Stimulated activated CD4-positive, alpha-beta T cell treated with anti-CD3 and anti-CD28 coated beads, Interleukin-12 subunit alpha, Interleukin-12 subunit beta, amount 100 ng/mL, for 48 hours (primary cell): ENCODE data around the gene TEDC2.
A peak's percentile ranks its signal among the peaks of the same experiment; 100 is the strongest.
"Not testable (repeated sequence)": the region's sequence is repeated elsewhere in the genome, so short reads cannot be mapped to it uniquely, and the experiment has no call there.

ENCODE experiments used
- DNase-seq, 3 donors: peaks; one replicate each; pipeline ENCODE4 v3.0.0-alpha.2; 2020; ENCODE audit warnings: low read depth in 2 of 3, low spot score in 1 of 3

Gene TEDC2

DNA sequence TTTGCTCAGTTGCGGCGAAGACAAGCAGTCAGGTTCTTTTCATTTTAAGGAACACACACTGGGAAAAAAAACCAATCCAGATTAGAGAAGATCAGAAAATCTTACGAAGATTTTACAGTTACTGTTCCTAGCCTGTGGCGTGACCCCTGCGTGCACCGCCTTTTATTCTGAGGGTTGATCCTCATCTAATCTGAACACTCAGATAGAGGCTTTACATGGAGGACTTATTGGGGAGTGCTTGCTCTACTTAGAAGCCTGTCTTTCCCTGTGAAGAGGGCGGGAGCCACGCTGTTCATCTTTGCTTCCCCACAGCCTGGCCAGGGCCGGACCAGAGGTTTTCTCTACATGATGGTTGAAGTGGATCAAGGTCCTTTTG, 16.4 kb downstream of the TEDC2 start:
- no peak for DNase-seq

DNA sequence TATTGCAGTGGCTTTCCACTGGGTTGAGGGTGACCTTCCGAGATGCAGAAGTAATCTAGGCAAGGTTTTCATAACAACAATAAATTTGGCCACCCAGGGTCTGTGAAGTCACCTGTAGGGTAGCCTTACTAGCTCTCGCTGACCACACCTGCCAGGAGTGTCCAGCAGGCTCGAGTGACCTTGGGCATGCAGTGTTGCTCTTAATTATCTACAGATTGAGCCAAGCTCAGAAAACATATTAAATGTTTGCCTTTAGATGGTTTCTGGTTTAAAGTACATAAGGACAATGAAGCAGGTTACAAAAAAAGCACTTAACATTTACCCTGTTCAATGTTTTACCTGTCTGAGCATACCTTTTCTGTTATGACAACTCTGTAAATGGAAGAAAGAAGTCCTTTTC, 16.8 kb downstream of the TEDC2 start:
- DNase-seq, result no peak

DNA sequence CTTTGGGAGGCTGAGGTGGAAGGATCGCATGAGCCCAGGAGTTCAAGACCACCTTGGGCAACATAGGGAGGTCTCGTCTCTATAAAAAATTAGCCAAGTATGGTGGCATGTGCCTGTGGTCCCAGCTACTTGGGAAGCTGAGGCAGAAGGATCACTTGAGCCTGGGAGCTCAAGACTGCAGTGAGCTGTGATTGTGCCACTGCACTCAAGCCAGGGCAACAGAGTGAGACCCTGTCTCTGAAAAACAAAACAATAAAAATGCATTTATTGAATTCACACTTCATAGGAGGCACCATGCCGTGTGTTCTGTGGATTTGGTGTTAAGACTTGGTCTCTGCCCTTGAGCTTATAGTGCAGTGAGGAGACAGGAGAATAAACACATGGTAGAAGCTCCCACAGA, 17.4 kb downstream of the TEDC2 start:
- DNase-seq, result no peak

DNA sequence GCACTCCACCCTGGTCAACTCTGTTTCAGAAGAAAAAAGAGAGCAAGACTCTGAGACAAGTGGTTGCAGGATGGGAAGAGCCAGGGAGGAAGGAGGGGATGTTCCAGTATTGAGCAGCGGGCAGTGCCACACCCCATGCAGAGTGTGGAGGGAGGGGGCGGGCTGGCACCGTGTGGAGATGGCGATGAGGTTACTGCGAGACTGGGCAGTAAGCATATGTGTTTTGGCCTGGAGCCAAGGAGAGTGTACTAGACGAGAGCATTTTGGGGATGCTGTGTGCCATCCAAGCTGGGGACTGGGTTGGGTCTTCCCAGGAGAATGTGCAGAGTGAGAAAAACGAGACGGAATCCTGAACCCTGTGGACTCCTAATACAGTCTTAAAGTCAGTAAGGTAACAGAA, 18.4 kb downstream of the TEDC2 start:
- DNase-seq, result no peak

DNA sequence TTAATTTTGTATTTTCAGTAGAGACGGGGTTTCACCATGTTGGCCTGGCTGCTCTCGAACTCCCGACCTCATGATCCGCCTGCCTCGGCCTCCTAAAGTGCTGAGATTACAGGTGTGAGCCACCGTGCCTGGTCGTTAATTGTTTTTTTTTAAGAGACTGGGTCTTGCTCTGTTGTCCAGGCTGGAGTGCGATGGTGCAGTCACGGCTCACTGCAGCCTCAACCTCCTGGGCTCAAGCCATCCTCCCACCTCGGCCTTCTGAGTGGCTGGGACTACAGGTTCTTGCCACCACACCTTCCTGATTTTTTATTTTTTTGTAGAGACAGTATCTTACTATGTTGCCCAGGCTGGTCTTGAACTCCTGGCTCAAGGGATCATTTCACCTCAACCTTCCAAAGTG, 20.1 kb downstream of the TEDC2 start:
- DNase-seq, result not testable (repeated sequence)

DNA sequence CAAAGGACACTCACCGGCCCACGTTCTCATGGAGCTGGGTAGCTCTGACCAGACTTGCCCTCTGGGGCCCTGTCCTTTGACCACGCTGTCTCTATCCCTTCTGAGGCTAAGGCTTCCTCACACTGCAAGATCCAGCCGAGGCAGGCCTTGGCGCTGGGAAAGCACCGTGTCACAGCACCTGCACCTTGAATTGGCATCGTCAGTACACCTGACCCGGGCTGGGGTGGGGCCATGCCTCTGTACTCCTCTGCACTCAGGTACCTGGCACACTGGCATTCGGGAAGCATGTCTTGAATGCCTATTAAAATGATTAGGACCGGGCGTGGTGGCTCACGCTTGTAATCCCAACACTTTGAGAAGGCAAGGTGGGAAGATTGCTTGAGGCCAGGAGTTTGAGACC, 21.0 kb downstream of the TEDC2 start:
- DNase-seq, result no peak

DNA sequence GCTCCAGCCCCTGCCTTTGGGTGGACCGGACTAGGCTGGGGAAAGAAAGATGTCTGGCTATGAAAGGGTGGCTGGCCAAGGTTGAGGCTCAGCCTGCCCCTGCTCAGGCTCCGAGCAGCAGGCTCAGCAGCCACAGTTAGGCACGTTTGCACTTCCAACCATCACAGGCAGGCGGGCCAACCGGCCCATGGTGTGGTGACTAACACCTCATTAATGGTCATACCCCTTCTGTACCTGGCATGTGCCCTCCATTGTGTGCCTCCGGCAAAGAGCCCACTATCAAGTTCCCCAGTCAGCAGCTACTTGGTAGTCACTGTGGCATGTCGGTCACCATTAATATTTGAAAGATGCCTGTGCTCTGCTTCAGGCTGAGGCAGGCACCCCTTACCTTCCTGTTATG, 21.8 kb downstream of the TEDC2 start:
- DNase-seq, result no peak

DNA sequence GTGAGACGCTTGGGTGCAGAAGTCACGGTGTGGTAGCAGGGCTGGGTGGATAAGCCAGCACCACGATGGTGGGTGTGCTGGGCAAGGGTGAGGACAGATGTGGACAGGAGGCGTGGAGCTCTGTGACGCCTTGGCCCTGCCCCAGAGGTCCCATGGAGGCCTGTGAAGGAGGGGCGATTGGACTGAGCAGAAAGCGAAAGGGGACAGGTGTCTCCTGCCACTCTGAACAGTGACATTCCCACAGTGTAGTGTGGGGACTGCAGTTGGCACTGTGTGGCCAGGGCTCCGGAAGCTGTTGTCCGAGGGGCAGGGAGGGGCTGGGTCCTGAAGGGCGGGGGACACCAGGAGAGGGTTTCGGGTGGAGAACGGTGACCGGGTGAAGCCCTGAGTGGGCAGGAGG, 22.3 kb downstream of the TEDC2 start:
- DNase-seq, result no peak

DNA sequence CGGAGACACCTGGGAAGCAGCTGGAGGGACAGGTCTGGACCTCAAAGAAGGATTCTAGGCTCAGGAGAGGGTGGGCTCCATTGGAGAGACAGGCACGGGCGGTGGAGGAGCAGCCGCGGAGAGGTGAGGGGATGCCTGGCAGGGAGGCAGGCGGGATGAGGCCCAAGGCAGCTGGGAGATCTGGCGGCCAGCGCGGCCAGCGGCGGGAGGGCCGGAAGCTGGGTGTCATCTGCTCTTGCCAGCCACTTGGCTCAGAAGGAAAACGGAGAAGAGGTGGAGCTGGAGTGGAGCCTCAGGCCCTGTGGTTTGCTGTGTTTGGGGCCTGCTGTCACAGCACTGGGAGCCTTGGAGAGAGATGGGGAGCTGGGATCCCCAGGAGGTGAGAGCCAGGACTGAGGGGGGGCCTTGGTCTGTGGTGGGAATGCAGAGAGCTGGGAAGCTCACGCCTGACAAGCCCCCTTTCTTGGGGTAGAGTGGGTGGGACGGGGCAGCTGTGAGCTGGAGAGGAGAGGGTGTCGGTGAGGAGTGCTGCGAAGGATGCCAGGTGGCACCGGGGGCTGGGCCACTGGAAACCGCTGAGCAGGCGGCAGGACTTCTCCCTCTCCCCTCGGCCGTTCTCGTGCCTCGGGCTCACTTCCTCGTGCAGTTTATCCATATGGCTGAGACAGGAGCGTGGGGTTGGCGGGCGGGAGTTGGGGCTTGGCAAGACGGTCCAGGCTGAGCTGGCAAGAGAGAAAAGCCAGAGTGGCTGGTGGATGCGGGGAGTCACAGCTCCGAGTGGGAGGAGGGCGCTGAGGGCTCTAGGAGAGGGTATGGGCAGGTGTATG, 23.0 kb downstream of the TEDC2 start:
- no peak for DNase-seq

DNA sequence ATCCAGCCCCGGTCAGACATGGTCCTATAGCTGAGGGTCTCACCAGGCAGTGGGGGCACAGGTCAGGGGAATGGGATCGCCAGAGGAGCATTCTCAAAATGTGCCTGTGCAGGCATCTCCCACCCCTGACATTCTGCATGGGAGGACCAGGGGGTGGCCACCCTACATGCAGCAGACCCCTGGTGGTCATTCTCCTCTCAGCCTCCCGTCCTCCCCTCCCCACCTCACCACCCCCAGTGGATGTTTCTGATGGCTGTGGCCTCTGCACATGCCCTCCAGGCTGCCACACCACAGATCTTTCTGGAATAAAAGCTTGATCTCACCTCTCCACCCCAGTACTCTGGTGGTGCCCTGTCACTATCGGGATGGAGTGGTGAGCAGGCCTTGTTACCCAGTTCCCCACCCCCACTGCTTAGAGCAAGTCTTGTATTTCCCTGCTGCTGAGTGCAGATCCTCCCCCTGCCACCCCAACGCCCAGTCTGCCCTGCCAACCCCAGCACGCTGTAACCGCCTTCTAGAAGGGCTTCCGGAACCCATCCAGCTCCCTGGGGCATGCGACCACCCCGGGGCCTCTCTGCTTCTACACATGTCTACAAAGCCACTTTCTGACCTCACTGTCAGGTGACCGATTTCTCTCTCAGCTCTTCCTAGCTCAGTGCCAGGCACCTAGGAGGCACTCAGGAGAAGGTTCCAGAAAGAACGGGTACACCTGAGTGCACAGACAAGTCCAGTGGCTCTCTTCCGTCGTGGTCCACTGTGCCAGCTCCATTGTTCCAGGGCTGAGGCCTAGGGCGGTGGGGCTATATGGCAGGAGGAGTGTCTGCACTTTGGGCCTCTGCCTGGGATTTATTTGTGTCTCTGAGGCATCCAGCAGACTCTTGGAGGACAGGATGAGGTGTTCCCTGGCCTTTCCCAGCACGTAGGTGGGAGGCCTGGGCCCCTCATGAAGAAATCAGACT, 24.3 kb downstream of the TEDC2 start:
- no peak for DNase-seq

DNA sequence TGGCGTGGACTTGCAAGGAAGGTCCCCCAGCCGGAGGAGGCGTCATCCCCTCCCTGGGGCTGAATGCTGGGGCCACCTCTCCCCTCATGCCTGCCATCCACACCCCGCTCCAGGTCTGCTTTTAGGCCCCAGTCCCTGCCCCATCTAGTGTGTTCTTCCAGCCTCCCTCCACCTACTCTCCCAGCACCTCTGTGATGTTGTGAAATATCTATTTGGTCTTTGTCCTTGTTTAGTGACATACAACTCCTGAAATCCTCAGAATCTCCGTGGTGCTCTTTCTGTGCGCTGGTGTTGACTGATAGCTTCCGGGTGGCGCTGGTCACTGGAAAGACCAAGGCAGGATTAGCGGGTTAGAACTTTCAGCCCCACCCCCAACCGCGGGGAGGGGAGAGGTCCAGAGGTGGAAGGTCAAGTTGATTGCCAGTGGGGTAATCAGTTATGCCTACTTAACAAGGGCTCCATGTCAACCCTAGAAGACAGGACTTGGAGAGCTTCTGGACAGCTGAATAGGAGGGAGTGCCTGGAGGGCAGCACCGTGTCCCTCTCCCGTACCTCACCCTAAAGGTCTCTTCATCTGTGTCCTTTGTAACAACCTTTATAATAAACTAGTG, 25.1 kb downstream of the TEDC2 start:
- no peak for DNase-seq

DNA sequence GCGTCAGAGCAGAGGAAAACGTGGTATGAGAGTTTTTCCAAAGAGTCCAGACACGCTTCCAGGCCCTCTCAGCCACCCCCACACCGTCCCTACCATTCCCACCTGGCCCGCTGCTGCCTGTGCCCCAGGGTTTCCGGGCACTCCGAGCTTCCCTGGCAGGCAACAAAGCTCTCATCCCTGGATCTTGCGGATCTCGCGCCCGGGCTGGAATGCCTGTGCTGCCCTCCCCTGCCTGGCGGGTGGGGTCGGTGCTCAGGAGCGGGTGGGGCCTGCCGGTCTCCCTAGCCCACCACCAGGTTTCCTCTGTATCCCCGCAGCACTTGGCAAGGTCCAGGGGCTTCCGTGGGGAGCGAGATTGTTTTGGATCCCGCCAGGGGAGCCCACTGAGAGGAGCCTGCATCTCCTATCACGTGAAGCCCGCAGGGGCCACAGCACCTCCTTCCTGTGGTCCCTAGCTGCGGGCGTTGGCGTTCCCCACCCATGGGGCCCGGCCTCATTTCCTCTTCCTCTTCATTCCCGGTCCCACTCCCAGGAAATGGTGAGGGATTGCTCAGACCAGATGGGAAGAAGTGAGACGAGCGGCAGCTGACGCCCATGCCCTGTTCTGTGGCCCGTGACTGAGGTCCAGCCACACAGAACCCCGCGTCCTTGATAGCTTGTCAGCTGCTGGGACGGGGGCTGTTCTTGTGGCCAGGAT, 26.1 kb downstream of the TEDC2 start:
- no peak for DNase-seq

DNA sequence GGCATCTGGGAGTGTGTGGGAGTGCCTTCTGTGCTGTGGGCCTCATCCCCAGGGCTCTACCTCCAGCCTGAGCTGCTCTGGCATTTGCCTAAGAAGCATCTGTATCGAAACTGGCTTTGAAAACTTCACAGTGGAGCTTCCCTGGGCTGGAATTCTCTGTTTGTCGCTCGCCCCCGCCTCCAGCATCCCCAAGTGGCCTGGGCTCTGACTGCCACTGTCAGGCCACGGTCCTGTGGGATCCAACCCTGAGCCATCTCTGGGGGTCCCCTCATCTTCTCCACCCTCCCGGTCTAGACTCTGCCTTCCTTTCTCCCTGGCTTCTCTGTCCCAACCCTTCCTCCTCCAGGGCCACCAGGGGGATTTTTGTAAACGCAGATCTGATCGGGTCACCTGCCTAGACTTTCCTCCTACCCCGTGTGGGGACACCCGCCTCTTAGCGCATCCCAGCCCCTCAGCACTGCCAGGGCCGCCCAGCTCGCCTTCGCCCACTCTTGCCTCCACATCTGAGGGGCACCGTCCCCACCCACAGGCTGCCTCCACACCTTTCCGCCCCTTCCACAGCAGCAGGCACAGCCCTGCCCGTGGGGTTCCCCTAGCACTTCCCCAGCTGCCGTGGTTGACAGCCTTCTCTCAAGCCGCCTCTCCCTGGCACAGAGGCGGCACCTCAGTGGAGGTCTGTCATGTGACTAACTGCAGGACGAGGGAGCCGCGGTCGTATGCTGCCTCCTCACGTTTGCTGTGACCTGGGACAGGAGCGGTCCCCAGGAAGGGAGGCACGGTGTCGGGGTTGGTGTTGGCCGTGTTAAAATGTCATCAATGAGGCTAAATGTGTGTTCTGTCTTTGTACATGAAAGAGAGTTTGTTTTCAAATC, 27.0 kb downstream of the TEDC2 start:
- peak; percentile 53 to 65 (median 54) for DNase-seq

DNA sequence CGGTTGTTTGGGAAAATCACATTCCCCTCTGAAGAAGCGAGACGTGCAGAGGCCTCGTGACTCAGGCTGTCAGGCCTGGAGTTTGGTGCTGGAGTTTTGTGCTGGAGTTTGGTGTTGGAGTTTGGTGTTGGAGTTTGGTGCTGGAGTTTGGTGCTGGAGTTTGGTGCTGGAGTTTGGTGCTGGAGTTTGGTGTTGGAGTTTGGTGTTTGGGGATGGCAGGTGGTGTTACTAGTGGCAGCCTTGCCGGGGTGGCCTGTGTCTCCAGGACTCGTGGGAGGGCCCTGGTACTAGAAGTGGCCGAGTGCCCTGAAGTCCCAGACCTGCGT, 27.6 kb downstream of the TEDC2 start:
- DNase-seq, result no peak

DNA sequence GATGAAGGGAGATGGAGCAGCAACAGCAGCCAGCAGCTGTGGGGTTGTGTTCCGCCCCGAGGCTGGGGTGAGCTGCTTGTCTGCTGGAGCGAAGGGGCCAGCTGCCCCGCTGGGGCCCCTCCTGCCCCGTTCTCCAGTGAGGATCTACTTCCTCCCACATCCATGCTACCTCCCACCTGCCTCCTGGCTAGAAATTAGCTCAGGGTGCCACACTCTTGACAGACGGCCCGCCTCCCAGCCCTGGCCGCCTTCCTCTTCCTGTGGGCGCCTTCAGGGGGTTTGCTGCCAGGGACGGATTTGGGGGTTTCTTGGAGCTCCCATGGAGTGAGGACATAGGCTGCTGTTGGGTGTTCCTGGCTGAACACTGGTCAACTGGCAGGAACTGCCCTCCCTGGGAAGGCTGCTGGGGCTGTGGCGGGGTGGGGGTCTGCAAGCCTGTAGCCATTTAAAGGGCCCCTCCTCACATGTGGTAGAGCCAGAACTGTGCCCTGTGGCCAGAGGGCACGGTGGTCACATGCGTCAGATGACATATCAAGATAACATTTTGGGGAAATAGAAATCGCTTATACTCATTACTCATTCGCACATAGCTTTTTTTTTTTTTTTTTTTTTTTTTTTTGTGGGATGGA, 28.1 kb downstream of the TEDC2 start:
- DNase-seq, result no peak

DNA sequence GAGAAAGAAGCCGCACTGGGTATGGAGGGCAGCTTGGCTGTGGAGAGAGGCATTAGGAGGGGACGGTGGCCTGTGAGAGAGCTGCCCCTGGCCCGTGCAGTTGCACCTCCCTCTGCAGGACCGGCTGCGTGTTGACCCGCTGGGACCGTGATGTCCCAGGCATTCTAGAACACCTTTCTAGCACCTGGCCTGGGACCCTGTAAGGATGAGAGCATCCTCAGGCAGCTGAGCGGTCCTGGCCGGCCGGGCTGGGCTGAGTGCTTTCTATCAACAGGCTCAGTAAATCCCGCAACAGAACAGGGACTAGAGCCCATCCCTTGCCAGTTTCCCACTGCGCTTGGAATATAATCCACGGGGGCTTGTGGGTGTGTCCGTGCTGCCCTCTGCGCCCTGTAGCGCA, 29.7 kb downstream of the TEDC2 start:
- no peak for DNase-seq

DNA sequence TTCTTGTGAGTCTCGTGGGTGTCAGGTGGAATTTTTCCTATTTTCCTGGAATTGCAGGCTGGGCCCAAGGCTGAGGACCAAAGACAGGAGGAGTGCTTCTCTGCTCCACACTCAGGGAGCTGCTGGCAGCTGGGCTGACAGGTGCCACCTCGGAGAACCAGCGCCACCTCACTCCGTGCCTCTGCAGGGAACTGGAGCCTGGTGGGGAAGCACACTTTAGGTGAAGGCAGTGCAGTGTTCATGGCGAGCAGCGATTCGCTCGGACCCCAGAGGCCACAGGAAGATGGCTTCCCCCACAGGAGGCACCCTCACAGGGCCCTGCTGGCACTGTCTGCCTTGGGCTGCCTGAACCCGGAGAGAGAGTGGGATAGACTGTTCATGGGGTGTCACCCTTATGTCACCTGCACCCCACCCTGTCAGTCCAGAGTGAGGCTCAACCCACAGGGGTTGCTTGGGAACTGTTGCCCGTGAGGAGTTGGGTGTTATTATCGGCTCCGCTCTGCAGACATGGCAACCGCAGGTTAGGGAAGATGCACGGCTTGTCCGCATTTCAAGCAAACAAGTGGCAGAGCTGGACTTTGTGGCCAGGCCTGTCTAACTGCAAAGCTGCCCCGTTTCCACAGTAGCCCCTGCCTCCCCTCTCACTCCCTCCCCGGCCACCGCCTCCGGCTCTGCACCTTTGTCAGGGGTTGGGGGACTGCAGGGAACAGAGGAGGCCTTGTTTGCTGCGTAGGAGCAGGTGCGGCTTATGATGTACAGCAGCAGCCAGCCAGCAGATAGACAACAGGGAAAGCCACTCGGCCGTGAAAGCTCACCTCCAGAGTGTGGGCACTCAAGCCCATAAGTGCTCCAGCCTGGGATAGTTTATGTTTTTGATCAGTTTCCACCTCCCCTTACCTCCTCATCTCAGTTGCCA, 30.5 kb downstream of the TEDC2 start:
- DNase-seq, result no peak

DNA sequence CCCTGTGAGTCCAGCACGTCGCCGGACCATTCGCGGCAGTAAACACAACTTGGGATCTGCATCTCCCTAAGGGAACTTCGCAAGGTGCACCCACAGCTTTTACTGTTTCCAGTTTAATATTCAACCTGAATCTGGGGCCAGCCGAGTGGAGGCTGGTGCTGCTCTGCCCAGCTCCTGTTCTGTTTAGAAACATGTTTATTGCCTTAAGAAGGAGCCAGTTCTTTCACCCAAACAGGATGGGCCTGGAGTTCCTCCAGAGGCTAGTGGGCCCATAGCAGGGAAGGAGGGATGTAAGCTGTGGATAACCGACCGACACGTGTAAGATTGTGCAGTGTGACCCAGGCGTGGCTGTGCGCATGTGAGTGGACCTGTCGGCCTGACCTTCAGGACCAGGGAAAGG, 32.4 kb downstream of the TEDC2 start:
- no peak for DNase-seq

DNA sequence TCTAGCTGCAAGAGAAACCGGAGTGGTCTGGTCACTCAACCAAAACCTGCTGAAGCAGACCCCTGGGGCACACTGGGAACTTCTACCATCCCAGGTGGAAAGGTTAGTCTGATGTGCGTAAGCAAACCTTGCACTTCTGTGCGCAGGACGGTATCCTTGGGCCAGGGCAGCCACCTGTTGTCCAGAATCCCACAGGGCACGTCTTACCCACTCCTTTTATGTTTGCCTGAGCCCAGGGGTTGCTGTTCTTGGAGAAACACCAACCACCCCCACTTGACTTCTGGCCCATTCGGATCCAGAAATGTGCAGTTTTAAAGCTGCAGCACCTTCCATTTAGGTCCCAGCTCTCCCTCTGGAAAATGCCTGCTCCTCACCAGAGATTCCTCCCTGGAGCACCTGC, 33.7 kb downstream of the TEDC2 start:
- DNase-seq, result no peak
